Osteocyte (in vitro differentiated cells): Measurements from ENCODE around the gene CAMKV. TPM values are rescaled to one million over a fixed set of nuclear protein-coding genes. Genes with fewer than 3 reads are reported as not detected.

Source experiments
- DNase-seq: peaks from one replicate; pipeline ENCODE4 v3.0.0; 2021; ENCODE audit warnings: mixed read lengths; ENCODE audit not compliant: unreplicated experiment; ENCODE audit errors: extremely low spot score
- H3K27ac Mint-ChIP-seq: one replicate; pipeline ENCODE4 v1.8.0; 2021; ENCODE audit warnings: mild to moderate bottlenecking, mixed read lengths; ENCODE audit not compliant: unreplicated experiment
- H3K27me3 Mint-ChIP-seq: one replicate; pipeline ENCODE4 v1.8.0; 2021; ENCODE audit warnings: mixed read lengths; ENCODE audit not compliant: unreplicated experiment
- H3K36me3 Mint-ChIP-seq: one replicate; pipeline ENCODE4 v1.8.0; 2021; ENCODE audit warnings: mixed read lengths; ENCODE audit not compliant: unreplicated experiment
- H3K4me1 Mint-ChIP-seq: one replicate; pipeline ENCODE4 v1.8.0; 2021; ENCODE audit warnings: mixed read lengths; ENCODE audit not compliant: unreplicated experiment
- H3K4me3 Mint-ChIP-seq: one replicate; pipeline ENCODE4 v1.8.0; 2021; ENCODE audit warnings: mild to moderate bottlenecking, moderate library complexity, mixed read lengths; ENCODE audit not compliant: unreplicated experiment
- H3K9me3 Mint-ChIP-seq: one replicate; pipeline ENCODE4 v1.8.0; 2021; ENCODE audit warnings: mixed read lengths; ENCODE audit not compliant: unreplicated experiment
- CTCF ChIP-seq: fragments of 200-600 bp; sonication (generic); IDR thresholded peaks from 2 replicates; pipeline ENCODE4 v1.5.0; 2021; ENCODE audit warnings: antibody characterized with exemption, mild to moderate bottlenecking, moderate library complexity
- total RNA-seq: library from RNA; stranded (reverse); gene quantifications from 2 replicates; pipeline ENCODE4 v1.2.1, GENCODE V29; 2021

The CAMKV gene
- total RNA-seq, 1 donor from 2014 or later, result not detected

- no peak for DNase-seq
- Mint-ChIP-seq H3K4me3 (no peak overlapping the region), H3K27ac (no peak overlapping the region), H3K4me1 (peaks cover 7% of the 10 kb centered on the region), H3K27me3 (no peaks in the 10 kb centered on the region), H3K9me3 (no peaks in the 10 kb centered on the region), H3K36me3 (no peaks in the 10 kb centered on the region)
- no peak for TF ChIP-seq CTCF
Measured at GRCh38 chr3:49899815-49900214, 30.1 kb upstream of the CAMKV start.

- H3K36me3 Mint-ChIP-seq, result no peaks in the 10 kb centered on the region
- no peaks in the 10 kb centered on the region for H3K27me3 Mint-ChIP-seq
- H3K4me3 Mint-ChIP-seq, result no peak overlapping the region
- H3K4me1 Mint-ChIP-seq, result peaks cover 7% of the 10 kb centered on the region
- H3K9me3 Mint-ChIP-seq, result no peaks in the 10 kb centered on the region
- no peak for DNase-seq
- no peak for TF ChIP-seq CTCF
- no peak overlapping the region for H3K27ac Mint-ChIP-seq
Measured at GRCh38 chr3:49898991-49899390, 29.3 kb upstream of the CAMKV start.

GRCh38 chr3:49896345-49896744, 26.6 kb upstream of the CAMKV start:
- H3K9me3 Mint-ChIP-seq, result no peaks in the 10 kb centered on the region
- no peaks in the 10 kb centered on the region for H3K36me3 Mint-ChIP-seq

GRCh38 chr3:49895791-49896190, 26.1 kb upstream of the CAMKV start:
- peaks cover under 1% of the 10 kb centered on the region for H3K4me1 Mint-ChIP-seq
- H3K27ac Mint-ChIP-seq, result no peak overlapping the region
- no peak overlapping the region for H3K4me3 Mint-ChIP-seq
- H3K9me3 Mint-ChIP-seq, result no peaks in the 10 kb centered on the region
- DNase-seq, result no peak
- no peak for TF ChIP-seq CTCF
- H3K36me3 Mint-ChIP-seq, result no peaks in the 10 kb centered on the region
- no peaks in the 10 kb centered on the region for H3K27me3 Mint-ChIP-seq

More at GRCh38 chr3:49896345-49896744, 26.6 kb upstream of the CAMKV start:
- no peak overlapping the region for H3K27ac Mint-ChIP-seq
- no peaks in the 10 kb centered on the region for H3K27me3 Mint-ChIP-seq
- H3K4me1 Mint-ChIP-seq, result peaks cover 6% of the 10 kb centered on the region
- H3K4me3 Mint-ChIP-seq, result no peak overlapping the region
- DNase-seq, result no peak
- TF ChIP-seq CTCF, result no peak

GRCh38 chr3:49889296-49889695, 19.6 kb upstream of the CAMKV start:
- Mint-ChIP-seq H3K4me1 (no peaks in the 10 kb centered on the region), H3K4me3 (no peak overlapping the region), H3K36me3 (no peaks in the 10 kb centered on the region)

More at GRCh38 chr3:49889296-49889695, 19.6 kb upstream of the CAMKV start:
- DNase-seq, result no peak
- Mint-ChIP-seq H3K27ac (no peak overlapping the region), H3K27me3 (no peaks in the 10 kb centered on the region), H3K9me3 (no peaks in the 10 kb centered on the region)
- TF ChIP-seq CTCF, result no peak
